Neural progenitor cell (in vitro differentiated cells): ENCODE data around the gene PRRC2B.
"Not testable (repeated sequence)": the region's sequence is repeated elsewhere in the genome, so short reads cannot be mapped to it uniquely, and the experiment has no call there.

Experiments used
- EZH2 ChIP-seq: fragments of 200-600 bp; sonication (generic); IDR thresholded peaks from 2 replicates; pipeline ENCODE4 v1.6.1; 2017; ENCODE audit warnings: antibody characterized with exemption, mild to moderate bottlenecking, moderate library complexity
- EZH2phosphoT487 ChIP-seq: fragments of 200-600 bp; sonication (generic); IDR thresholded peaks from 2 replicates; pipeline ENCODE4 v1.6.1; 2017; ENCODE audit warnings: antibody characterized with exemption

GRCh38 chr9:131472085-131472484, 78.2 kb downstream of the PRRC2B start:
- not testable (repeated sequence) for TF ChIP-seq EZH2phosphoT487, EZH2
